PC-9 (cell line): ENCODE results near the gene MINDY4.

Source experiments
- EZH2 ChIP-seq: fragments of 200-600 bp; sonication (generic); IDR thresholded peaks from 2 replicates; pipeline ENCODE4 v1.8.0; 2017; ENCODE audit warnings: antibody characterized with exemption, low read depth
- TF ChIP-seq, protein P1 (sequence below): fragments of 200-600 bp; sonication (generic); conservative IDR thresholded peaks from 2 replicates; pipeline ENCODE4 v1.6.1; 2017; ENCODE audit warnings: mixed run types, antibody characterized with exemption, mild to moderate bottlenecking, moderate library complexity

DNA sequence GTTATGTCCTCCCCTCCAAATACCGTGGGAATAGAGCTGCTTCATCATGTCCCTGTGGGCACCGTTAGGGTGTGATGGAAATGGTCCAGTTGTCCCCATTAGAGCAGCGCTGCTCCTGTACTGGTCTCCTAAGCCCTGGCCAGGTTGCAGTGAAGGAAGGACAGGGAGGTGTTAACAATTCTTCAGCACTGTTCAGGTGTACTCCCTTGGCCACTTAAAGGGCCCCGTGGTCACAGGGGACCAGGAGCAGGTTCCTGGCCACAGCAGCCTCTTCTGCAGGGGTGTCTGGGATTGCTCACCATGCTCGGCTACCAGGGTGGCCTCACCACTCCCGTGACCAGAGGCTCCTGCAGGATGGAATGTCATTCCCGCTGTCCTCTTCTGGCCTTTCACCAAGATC, 65.8 kb downstream of the MINDY4 start:
- TF ChIP-seq, protein P1, sequence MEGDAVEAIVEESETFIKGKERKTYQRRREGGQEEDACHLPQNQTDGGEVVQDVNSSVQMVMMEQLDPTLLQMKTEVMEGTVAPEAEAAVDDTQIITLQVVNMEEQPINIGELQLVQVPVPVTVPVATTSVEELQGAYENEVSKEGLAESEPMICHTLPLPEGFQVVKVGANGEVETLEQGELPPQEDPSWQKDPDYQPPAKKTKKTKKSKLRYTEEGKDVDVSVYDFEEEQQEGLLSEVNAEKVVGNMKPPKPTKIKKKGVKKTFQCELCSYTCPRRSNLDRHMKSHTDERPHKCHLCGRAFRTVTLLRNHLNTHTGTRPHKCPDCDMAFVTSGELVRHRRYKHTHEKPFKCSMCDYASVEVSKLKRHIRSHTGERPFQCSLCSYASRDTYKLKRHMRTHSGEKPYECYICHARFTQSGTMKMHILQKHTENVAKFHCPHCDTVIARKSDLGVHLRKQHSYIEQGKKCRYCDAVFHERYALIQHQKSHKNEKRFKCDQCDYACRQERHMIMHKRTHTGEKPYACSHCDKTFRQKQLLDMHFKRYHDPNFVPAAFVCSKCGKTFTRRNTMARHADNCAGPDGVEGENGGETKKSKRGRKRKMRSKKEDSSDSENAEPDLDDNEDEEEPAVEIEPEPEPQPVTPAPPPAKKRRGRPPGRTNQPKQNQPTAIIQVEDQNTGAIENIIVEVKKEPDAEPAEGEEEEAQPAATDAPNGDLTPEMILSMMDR: no peak
- no peak for TF ChIP-seq EZH2
